HEK293 (cell line): ENCODE results near the gene SPACA4.

Source experiments
- CTCF ChIP-seq: fragments of 450-650 bp; formaldehyde crosslinking; IDR thresholded peaks from 2 replicates; pipeline ENCODE4 v1.5.1; 2016; ENCODE audit warnings: missing biosample characterization, missing genetic modification characterization
- REST ChIP-seq: fragments of 450-650 bp; formaldehyde crosslinking; IDR thresholded peaks from 2 replicates; pipeline ENCODE4 v1.5.1; 2016; ENCODE audit warnings: missing biosample characterization, missing genetic modification characterization
- SALL2 ChIP-seq: fragments of 450-650 bp; formaldehyde crosslinking; IDR thresholded peaks from 2 replicates; pipeline ENCODE4 v1.5.0; 2017; ENCODE audit warnings: missing biosample characterization, mild to moderate bottlenecking, missing genetic modification characterization, borderline replicate concordance
- ZNF169 ChIP-seq: fragments of 450-650 bp; formaldehyde crosslinking; IDR thresholded peaks from 2 replicates; pipeline ENCODE4 v1.5.1; 2016; ENCODE audit warnings: missing biosample characterization, missing genetic modification characterization
- ZNF501 ChIP-seq: fragments of 450-650 bp; formaldehyde crosslinking; IDR thresholded peaks from 2 replicates; pipeline ENCODE4 v1.5.1; 2016; ENCODE audit warnings: missing biosample characterization, missing genetic modification characterization
- ZNF555 ChIP-seq: fragments of 450-650 bp; formaldehyde crosslinking; conservative IDR thresholded peaks from 2 replicates; pipeline ENCODE4 v1.5.1; 2017; ENCODE audit warnings: missing biosample characterization, mild to moderate bottlenecking, missing genetic modification characterization, inconsistent platforms
- ZNF600 ChIP-seq: fragments of 450-650 bp; formaldehyde crosslinking; IDR thresholded peaks from 2 replicates; pipeline ENCODE4 v1.5.1; 2016; ENCODE audit warnings: missing biosample characterization, missing genetic modification characterization
- ZNF704 ChIP-seq: fragments of 450-650 bp; formaldehyde crosslinking; IDR thresholded peaks from 2 replicates; pipeline ENCODE4 v1.5.1; 2016; ENCODE audit warnings: missing biosample characterization, missing genetic modification characterization

- no peak for TF ChIP-seq ZNF169 (tag by site-specific recombination)
- no peak for TF ChIP-seq ZNF600 (tag by site-specific recombination)
- TF ChIP-seq CTCF (tag by site-specific recombination) = no peak
- TF ChIP-seq ZNF555 = no peak
- no peak for TF ChIP-seq SALL2
- TF ChIP-seq ZNF704 (tag by site-specific recombination) = no peak
- no peak for TF ChIP-seq ZNF501 (tag by site-specific recombination)
- TF ChIP-seq REST = no peak
These were observed at the start of gene SPACA4 for GRCh38 chr19:48606463-48607358.
